Sigmoid colon (tissue), 4 donors: ENCODE data around the gene ABHD2.

Experiments used
- EP300 ChIP-seq, 4 donors: sonication (generic); formaldehyde crosslinking; IDR thresholded peaks; one replicate each; pipeline ENCODE4 v1.6.1; 2017; ENCODE audit warnings: antibody characterized with exemption in 4 of 4
- POLR2A ChIP-seq, 2 donors: fragments of 450-650 bp; IDR thresholded peaks; one replicate each; pipeline ENCODE4 v1.6.1; 2016; ENCODE audit warnings: antibody characterized with exemption in 2 of 2, mild to moderate bottlenecking in 2 of 2, moderate library complexity in 2 of 2
- POLR2AphosphoS5 ChIP-seq, 4 donors: sonication (generic); formaldehyde crosslinking; IDR thresholded peaks; one replicate each; pipeline ENCODE4 v1.6.1; 2017; ENCODE audit warnings: antibody characterized with exemption in 4 of 4
- TF ChIP-seq, protein P1 (sequence below), 4 experiments: fragments of 450-650 bp in 3 of 4; fragments of 200-600 bp in 1 of 4; IDR thresholded peaks; one replicate each; pipeline ENCODE4 v1.5.1; 2016 to 2019; ENCODE audit warnings: antibody characterized with exemption in 4 of 4, mild to moderate bottlenecking in 3 of 4, moderate library complexity in 2 of 4

DNA sequence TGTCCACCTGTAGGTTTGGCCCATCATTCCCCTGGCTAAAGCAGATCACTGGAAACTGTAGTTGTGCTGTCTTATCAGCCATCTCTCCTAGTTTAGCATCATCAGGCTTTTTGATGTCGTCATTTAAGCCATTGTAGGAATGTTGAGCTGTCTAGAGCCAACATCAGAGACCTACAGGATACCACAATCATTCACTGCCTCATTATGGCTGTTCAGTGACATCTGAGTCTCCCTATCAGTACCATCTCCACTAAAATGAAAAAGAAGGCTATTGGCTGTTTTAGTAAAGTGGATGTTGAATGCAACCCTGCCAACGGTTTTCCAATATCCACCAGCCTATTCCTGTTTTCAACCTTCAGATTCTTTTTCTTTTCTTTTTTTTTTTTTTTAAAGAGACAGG is 103.9 kb downstream of the ABHD2 start:
- TF ChIP-seq, protein P1, sequence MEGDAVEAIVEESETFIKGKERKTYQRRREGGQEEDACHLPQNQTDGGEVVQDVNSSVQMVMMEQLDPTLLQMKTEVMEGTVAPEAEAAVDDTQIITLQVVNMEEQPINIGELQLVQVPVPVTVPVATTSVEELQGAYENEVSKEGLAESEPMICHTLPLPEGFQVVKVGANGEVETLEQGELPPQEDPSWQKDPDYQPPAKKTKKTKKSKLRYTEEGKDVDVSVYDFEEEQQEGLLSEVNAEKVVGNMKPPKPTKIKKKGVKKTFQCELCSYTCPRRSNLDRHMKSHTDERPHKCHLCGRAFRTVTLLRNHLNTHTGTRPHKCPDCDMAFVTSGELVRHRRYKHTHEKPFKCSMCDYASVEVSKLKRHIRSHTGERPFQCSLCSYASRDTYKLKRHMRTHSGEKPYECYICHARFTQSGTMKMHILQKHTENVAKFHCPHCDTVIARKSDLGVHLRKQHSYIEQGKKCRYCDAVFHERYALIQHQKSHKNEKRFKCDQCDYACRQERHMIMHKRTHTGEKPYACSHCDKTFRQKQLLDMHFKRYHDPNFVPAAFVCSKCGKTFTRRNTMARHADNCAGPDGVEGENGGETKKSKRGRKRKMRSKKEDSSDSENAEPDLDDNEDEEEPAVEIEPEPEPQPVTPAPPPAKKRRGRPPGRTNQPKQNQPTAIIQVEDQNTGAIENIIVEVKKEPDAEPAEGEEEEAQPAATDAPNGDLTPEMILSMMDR (IDR thresholded peaks at IDR 0.05), result no peak
- TF ChIP-seq POLR2AphosphoS5 (IDR thresholded peaks at IDR 0.05), result no peak
- no peak for TF ChIP-seq POLR2A (IDR thresholded peaks at IDR 0.05)
- no peak for TF ChIP-seq EP300 (IDR thresholded peaks at IDR 0.05)
